HL-60 (cell line): ENCODE data around the gene MDN1.

ENCODE experiments used
- POLR2AphosphoS5 ChIP-seq: IDR thresholded peaks from 2 replicates; pipeline ENCODE4 v1.6.1; 2012; ENCODE audit warnings: low read depth
- TF ChIP-seq, protein P1 (sequence below): IDR thresholded peaks from one replicate; pipeline ENCODE4 v1.5.1; 2011; ENCODE audit warnings: low read length, control low read depth, inconsistent platforms; ENCODE audit not compliant: insufficient read depth
- TF ChIP-seq, protein P2 (sequence below): IDR thresholded peaks from 2 replicates; pipeline ENCODE4 v1.6.1; 2012; ENCODE audit warnings: low read depth; ENCODE audit not compliant: insufficient replicate concordance

DNA sequence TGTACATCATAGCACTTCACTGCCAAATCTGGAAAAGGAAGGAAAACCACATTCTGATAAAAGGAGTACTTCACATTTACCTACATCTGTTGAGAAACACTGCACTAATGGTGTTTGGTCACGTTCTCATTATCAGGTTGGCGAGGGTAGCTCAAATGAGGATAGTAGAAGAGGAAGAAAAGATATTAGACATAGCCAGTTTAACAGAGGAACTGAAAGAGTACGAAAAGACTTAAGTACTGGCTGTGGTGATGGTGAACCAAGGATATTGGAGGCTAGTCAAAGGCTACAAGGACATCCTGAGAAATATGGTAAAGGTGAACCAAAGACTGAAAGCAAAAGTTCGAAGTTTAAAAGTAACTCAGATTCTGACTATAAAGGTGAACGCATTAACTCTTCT, 42.7 kb upstream of the MDN1 start:
- no peak for TF ChIP-seq POLR2AphosphoS5
- TF ChIP-seq, protein P1, sequence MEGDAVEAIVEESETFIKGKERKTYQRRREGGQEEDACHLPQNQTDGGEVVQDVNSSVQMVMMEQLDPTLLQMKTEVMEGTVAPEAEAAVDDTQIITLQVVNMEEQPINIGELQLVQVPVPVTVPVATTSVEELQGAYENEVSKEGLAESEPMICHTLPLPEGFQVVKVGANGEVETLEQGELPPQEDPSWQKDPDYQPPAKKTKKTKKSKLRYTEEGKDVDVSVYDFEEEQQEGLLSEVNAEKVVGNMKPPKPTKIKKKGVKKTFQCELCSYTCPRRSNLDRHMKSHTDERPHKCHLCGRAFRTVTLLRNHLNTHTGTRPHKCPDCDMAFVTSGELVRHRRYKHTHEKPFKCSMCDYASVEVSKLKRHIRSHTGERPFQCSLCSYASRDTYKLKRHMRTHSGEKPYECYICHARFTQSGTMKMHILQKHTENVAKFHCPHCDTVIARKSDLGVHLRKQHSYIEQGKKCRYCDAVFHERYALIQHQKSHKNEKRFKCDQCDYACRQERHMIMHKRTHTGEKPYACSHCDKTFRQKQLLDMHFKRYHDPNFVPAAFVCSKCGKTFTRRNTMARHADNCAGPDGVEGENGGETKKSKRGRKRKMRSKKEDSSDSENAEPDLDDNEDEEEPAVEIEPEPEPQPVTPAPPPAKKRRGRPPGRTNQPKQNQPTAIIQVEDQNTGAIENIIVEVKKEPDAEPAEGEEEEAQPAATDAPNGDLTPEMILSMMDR, result no peak
- TF ChIP-seq, protein P2, sequence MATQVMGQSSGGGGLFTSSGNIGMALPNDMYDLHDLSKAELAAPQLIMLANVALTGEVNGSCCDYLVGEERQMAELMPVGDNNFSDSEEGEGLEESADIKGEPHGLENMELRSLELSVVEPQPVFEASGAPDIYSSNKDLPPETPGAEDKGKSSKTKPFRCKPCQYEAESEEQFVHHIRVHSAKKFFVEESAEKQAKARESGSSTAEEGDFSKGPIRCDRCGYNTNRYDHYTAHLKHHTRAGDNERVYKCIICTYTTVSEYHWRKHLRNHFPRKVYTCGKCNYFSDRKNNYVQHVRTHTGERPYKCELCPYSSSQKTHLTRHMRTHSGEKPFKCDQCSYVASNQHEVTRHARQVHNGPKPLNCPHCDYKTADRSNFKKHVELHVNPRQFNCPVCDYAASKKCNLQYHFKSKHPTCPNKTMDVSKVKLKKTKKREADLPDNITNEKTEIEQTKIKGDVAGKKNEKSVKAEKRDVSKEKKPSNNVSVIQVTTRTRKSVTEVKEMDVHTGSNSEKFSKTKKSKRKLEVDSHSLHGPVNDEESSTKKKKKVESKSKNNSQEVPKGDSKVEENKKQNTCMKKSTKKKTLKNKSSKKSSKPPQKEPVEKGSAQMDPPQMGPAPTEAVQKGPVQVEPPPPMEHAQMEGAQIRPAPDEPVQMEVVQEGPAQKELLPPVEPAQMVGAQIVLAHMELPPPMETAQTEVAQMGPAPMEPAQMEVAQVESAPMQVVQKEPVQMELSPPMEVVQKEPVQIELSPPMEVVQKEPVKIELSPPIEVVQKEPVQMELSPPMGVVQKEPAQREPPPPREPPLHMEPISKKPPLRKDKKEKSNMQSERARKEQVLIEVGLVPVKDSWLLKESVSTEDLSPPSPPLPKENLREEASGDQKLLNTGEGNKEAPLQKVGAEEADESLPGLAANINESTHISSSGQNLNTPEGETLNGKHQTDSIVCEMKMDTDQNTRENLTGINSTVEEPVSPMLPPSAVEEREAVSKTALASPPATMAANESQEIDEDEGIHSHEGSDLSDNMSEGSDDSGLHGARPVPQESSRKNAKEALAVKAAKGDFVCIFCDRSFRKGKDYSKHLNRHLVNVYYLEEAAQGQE, result no peak
